ENCODE measurements around the gene CENPM.

The CENPM gene

GRCh38 chr22:41983513-41984405 lies 36.8 kb upstream of the CENPM start:
- TF ChIP-seq CTCF (conservative IDR thresholded peaks at IDR 0.05; ENCODE audit: low read depth, low read length) = no peak
- no peak overlapping the region for H3K4me3 ChIP-seq (ENCODE audit: low read depth, low read length)
- peak; percentile 10 for DNase-seq (ENCODE audit: low read depth)

- no peak for DNase-seq (ENCODE audit: low read depth)
- TF ChIP-seq CTCF (conservative IDR thresholded peaks at IDR 0.05; ENCODE audit: low read depth, low read length) = no peak
- H3K4me3 ChIP-seq (ENCODE audit: low read depth, low read length) = no peak overlapping the region
Observed at GRCh38 chr22:41982865-41983264, 35.9 kb upstream of the CENPM start.

GRCh38 chr22:41979423-41980250 lies 32.7 kb upstream of the CENPM start:
- no peak for TF ChIP-seq CTCF (conservative IDR thresholded peaks at IDR 0.05; ENCODE audit: low read depth, low read length)
- no peak for DNase-seq (ENCODE audit: low read depth)
- no peak overlapping the region for H3K4me3 ChIP-seq (ENCODE audit: low read depth, low read length)

DNA sequence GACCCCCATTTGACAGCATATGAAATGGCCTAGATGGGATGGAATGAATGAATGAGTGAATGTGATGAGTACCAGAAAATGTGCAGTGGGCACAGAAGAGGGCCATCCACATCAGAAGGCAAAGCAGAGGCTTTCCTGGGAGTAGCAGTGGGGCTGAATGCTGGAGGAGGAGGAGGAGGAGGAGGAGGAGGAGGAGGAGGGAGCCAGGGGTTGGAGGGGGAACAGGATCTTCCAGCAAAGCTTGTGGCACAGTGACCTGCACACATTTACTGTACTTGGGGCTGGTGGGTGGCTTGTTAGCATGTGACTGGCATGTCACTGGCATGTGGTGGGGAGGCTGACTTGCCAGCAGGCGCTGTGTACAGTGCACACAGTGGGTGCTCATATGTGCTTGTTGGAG lies 31.8 kb upstream of the CENPM start:
- DNase-seq (ENCODE audit: low read depth) = no peak
- TF ChIP-seq CTCF (conservative IDR thresholded peaks at IDR 0.05; ENCODE audit: low read depth, low read length) = no peak
- H3K4me3 ChIP-seq (ENCODE audit: low read depth, low read length) = no peak overlapping the region

GRCh38 chr22:41976961-41977566 lies 30.1 kb upstream of the CENPM start:
- TF ChIP-seq CTCF (conservative IDR thresholded peaks at IDR 0.05; ENCODE audit: low read depth, low read length) = no peak
- DNase-seq (ENCODE audit: low read depth) = no peak
- no peak overlapping the region for H3K4me3 ChIP-seq (ENCODE audit: low read depth, low read length)

GRCh38 chr22:41976070-41976901 lies 29.3 kb upstream of the CENPM start:
- no peak for TF ChIP-seq CTCF (conservative IDR thresholded peaks at IDR 0.05; ENCODE audit: low read depth, low read length)
- no peak for DNase-seq (ENCODE audit: low read depth)
- peak overlapping the region; percentile 29 for H3K4me3 ChIP-seq (ENCODE audit: low read depth, low read length)

All from choroid plexus epithelial cell (primary cell).